ENCODE data around the gene RANBP9.

- no peak for TF ChIP-seq ZNF274 (IDR thresholded peaks at IDR 0.05; ENCODE audit: low read depth, low read length)
- no peak for TF ChIP-seq YY1 (IDR thresholded peaks at IDR 0.05; ENCODE audit: insufficient read depth, insufficient read length)
Observed at GRCh38 chr6:13572240-13572639, 139.4 kb downstream of the RANBP9 start.
